Osteocyte (in vitro differentiated cells): Measurements from ENCODE around the gene ITGAD. TPM values are rescaled to one million over a fixed set of nuclear protein-coding genes. Genes with fewer than 3 reads are reported as not detected.
"Not testable (repeated sequence)": the region's sequence is repeated elsewhere in the genome, so short reads cannot be mapped to it uniquely, and the experiment has no call there.

Experiments
- DNase-seq: peaks from one replicate; pipeline ENCODE4 v3.0.0; 2021; ENCODE audit warnings: mixed read lengths; ENCODE audit not compliant: unreplicated experiment; ENCODE audit errors: extremely low spot score
- H3K27ac Mint-ChIP-seq: one replicate; pipeline ENCODE4 v1.8.0; 2021; ENCODE audit warnings: mild to moderate bottlenecking, mixed read lengths; ENCODE audit not compliant: unreplicated experiment
- H3K27me3 Mint-ChIP-seq: one replicate; pipeline ENCODE4 v1.8.0; 2021; ENCODE audit warnings: mixed read lengths; ENCODE audit not compliant: unreplicated experiment
- H3K36me3 Mint-ChIP-seq: one replicate; pipeline ENCODE4 v1.8.0; 2021; ENCODE audit warnings: mixed read lengths; ENCODE audit not compliant: unreplicated experiment
- H3K4me1 Mint-ChIP-seq: one replicate; pipeline ENCODE4 v1.8.0; 2021; ENCODE audit warnings: mixed read lengths; ENCODE audit not compliant: unreplicated experiment
- H3K4me3 Mint-ChIP-seq: one replicate; pipeline ENCODE4 v1.8.0; 2021; ENCODE audit warnings: mild to moderate bottlenecking, moderate library complexity, mixed read lengths; ENCODE audit not compliant: unreplicated experiment
- H3K9me3 Mint-ChIP-seq: one replicate; pipeline ENCODE4 v1.8.0; 2021; ENCODE audit warnings: mixed read lengths; ENCODE audit not compliant: unreplicated experiment
- total RNA-seq: library from RNA; stranded (reverse); gene quantifications from 2 replicates; pipeline ENCODE4 v1.2.1, GENCODE V29; 2021
- TF ChIP-seq, protein P1 (sequence below): fragments of 200-600 bp; sonication (generic); IDR thresholded peaks from 2 replicates; pipeline ENCODE4 v1.5.0; 2021; ENCODE audit warnings: antibody characterized with exemption, mild to moderate bottlenecking, moderate library complexity

Gene ITGAD
- total RNA-seq, 1 donor from 2014 or later = not detected

DNA sequence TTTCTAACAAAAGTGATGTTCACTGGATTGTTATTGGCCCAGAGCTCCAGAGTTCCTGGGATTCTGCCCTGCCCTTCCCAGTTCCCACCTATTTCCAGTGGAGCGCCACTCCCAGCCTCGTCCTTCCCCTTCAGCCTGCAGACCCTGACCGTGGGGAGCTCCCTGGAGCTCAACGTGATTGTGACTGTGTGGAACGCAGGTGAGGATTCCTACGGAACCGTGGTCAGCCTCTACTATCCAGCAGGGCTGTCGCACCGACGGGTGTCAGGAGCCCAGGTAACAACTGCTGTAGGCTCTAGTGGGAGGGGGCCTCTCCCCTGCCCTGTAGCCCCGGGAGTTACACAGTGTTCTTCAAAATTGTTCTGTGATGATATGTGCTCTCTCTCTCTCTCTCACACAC, 23.2 kb downstream of the ITGAD start:
- no peak for DNase-seq
- Mint-ChIP-seq H3K4me3 (no peak overlapping the region), H3K9me3 (peaks cover 3% of the 10 kb centered on the region), H3K36me3 (no peaks in the 10 kb centered on the region), H3K27ac (no peak overlapping the region), H3K27me3 (peaks cover 14% of the 10 kb centered on the region), H3K4me1 (no peaks in the 10 kb centered on the region)
- TF ChIP-seq, protein P1, sequence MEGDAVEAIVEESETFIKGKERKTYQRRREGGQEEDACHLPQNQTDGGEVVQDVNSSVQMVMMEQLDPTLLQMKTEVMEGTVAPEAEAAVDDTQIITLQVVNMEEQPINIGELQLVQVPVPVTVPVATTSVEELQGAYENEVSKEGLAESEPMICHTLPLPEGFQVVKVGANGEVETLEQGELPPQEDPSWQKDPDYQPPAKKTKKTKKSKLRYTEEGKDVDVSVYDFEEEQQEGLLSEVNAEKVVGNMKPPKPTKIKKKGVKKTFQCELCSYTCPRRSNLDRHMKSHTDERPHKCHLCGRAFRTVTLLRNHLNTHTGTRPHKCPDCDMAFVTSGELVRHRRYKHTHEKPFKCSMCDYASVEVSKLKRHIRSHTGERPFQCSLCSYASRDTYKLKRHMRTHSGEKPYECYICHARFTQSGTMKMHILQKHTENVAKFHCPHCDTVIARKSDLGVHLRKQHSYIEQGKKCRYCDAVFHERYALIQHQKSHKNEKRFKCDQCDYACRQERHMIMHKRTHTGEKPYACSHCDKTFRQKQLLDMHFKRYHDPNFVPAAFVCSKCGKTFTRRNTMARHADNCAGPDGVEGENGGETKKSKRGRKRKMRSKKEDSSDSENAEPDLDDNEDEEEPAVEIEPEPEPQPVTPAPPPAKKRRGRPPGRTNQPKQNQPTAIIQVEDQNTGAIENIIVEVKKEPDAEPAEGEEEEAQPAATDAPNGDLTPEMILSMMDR = no peak

DNA sequence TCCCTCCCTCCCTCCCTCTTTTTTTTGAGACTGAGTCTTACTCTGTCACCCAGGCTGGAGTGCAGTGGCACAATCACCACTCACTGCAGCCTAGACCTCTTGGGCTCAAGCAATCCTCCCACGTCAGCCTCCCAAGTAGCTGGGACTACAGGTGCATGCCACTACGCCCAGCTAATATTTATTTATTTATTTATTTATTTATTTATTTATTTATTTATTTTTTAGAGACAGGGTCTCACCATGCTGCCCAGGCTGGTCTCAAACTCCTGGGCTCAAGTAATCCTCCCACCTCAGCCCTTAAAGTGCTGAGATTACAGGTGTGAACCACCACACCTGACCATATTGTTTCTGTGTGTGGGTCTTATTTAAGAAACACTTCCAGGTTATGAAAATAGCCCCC, 23.9 kb downstream of the ITGAD start:
- not testable (repeated sequence) for H3K9me3 Mint-ChIP-seq, H3K36me3 Mint-ChIP-seq, H3K4me3 Mint-ChIP-seq, H3K27ac Mint-ChIP-seq, H3K4me1 Mint-ChIP-seq, DNase-seq
- peaks cover 14% of the 10 kb centered on the region for H3K27me3 Mint-ChIP-seq

DNA sequence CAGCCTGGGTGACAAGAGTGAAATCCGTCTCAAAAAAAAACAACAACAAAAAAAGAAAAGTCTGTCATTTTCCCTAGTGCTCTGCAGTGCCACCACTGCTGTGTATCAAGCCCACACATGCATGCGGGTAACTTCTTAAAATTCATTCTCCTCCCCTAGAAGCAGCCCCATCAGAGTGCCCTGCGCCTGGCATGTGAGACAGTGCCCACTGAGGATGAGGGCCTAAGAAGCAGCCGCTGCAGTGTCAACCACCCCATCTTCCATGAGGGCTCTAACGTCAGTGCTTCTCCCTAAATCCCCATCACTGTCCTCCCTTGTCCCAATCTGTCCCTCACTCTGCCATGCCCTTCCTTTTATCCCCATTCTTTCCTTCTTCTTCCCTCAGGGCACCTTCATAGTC, 24.8 kb downstream of the ITGAD start:
- DNase-seq = no peak
- TF ChIP-seq, protein P1 = no peak
- Mint-ChIP-seq H3K4me1 (no peaks in the 10 kb centered on the region), H3K36me3 (no peaks in the 10 kb centered on the region), H3K4me3 (no peak overlapping the region), H3K9me3 (peaks cover 3% of the 10 kb centered on the region), H3K27me3 (peaks cover 20% of the 10 kb centered on the region), H3K27ac (no peak overlapping the region)

DNA sequence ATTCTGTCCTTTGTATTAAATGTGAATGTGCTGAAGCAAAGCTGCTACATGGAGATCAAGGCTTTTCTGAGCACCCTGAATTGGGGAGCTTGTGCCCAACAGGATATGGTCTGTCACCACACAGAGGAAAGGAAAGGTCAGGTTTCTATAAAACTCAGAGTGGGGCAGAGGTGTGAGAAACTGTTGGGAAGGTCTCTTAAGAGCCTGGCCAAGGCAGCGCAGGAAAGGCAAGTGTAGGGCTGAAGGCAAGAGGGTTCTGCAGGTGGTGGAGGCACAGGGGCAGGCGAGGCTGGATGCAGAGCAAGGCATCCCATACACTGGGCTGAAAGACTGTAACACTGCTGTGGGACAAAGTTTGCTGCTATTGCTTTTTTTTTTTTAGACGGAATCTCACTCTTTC, 26.9 kb downstream of the ITGAD start:
- DNase-seq = no peak
- H3K4me1 Mint-ChIP-seq = no peaks in the 10 kb centered on the region
- no peak overlapping the region for H3K27ac Mint-ChIP-seq
- TF ChIP-seq, protein P1 = no peak
- no peak overlapping the region for H3K4me3 Mint-ChIP-seq
- no peaks in the 10 kb centered on the region for H3K36me3 Mint-ChIP-seq
- peaks cover 21% of the 10 kb centered on the region for H3K27me3 Mint-ChIP-seq
- H3K9me3 Mint-ChIP-seq = peaks cover 3% of the 10 kb centered on the region

DNA sequence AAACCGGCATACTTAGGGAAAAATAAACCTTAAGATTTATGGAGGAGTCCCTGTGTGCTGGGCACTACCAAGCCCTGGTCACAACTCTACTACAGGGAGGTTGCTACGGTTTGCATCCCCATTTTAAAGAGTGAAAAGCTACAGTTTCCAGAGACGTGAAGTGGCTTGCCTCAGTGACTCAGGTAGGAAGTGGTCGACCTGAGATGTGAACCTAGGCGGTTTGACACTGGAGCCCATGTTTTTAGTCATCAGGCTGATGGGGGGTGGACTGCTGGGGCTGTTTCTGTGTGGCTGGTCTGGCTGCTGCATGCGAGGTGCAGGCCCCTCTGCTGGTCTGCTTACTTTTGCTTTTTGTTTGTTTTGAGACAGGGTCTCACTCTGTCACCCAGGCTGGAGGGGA, 28.5 kb downstream of the ITGAD start:
- Mint-ChIP-seq H3K27me3 (peaks cover 13% of the 10 kb centered on the region), H3K27ac (no peak overlapping the region), H3K4me1 (no peaks in the 10 kb centered on the region), H3K4me3 (no peak overlapping the region), H3K36me3 (no peaks in the 10 kb centered on the region), H3K9me3 (peaks cover 3% of the 10 kb centered on the region)
- DNase-seq = no peak
- TF ChIP-seq, protein P1 = no peak

DNA sequence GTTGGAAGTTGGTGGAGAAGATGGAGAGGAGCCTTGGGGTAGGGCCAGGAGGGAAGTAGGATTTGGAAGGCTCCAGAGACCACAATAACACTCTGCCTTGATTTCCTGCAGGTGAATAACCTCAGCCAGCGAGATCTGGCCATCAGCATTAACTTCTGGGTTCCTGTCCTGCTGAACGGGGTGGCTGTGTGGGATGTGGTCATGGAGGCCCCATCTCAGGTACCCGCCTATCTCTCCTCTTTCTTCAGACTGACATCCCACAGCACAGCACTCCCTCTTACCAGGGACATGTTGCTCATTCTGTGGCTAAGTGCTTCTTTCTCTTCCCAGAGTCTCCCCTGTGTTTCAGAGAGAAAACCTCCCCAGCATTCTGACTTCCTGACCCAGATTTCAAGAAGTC, 30.1 kb downstream of the ITGAD start:
- Mint-ChIP-seq H3K9me3 (no peaks in the 10 kb centered on the region), H3K27ac (no peak overlapping the region), H3K4me1 (no peaks in the 10 kb centered on the region), H3K36me3 (no peaks in the 10 kb centered on the region), H3K4me3 (no peak overlapping the region), H3K27me3 (peaks cover 13% of the 10 kb centered on the region)
- DNase-seq = no peak
- TF ChIP-seq, protein P1 = no peak
